Karpas-422 (cell line): ENCODE results near the gene CNIH2. TPM values are rescaled to one million over a fixed set of nuclear protein-coding genes. Genes with fewer than 3 reads are reported as not detected.

ENCODE experiments used
- DNase-seq: peaks from one replicate; pipeline ENCODE4 v3.0.0-alpha.2; 2015
- H2AFZ ChIP-seq: fragments of 200-600 bp; sonication (generic); 2 replicates; pipeline ENCODE4 v1.6.1; 2014; ENCODE audit warnings: antibody characterized with exemption, low read length, mixed read lengths
- H3K27ac ChIP-seq: fragments of 200-600 bp; sonication (generic); 2 replicates; pipeline ENCODE4 v1.5.1; 2014; ENCODE audit warnings: mild to moderate bottlenecking, low read length, moderate library complexity
- H3K27me3 ChIP-seq: fragments of 200-600 bp; sonication (generic); 2 replicates; pipeline ENCODE4 v1.6.1; 2014; ENCODE audit warnings: low read length, mixed read lengths
- H3K36me3 ChIP-seq: fragments of 200-600 bp; sonication (generic); 2 replicates; pipeline ENCODE4 v1.6.1; 2014; ENCODE audit warnings: low read length, mixed read lengths; ENCODE audit not compliant: insufficient read depth
- H3K4me1 ChIP-seq: fragments of 200-600 bp; sonication (generic); 2 replicates; pipeline ENCODE4 v1.6.1; 2014; ENCODE audit warnings: mild to moderate bottlenecking, low read length, mixed read lengths
- H3K4me2 ChIP-seq: fragments of 200-600 bp; sonication (generic); 2 replicates; pipeline ENCODE4 v1.6.1; 2014; ENCODE audit warnings: low read length, low read depth, mild to moderate bottlenecking; ENCODE audit not compliant: poor library complexity, severe bottlenecking
- H3K4me3 ChIP-seq: fragments of 200-600 bp; sonication (generic); 2 replicates; pipeline ENCODE4 v1.5.1; 2014; ENCODE audit warnings: mild to moderate bottlenecking, antibody characterized with exemption, low read length, mixed read lengths
- H3K79me2 ChIP-seq: fragments of 200-600 bp; sonication (generic); 2 replicates; pipeline ENCODE4 v1.6.1; 2014; ENCODE audit warnings: mild to moderate bottlenecking, low read length, mixed read lengths
- H3K9ac ChIP-seq: fragments of 200-600 bp; sonication (generic); 2 replicates; pipeline ENCODE4 v1.6.0; 2014; ENCODE audit warnings: low read length
- H3K9me2 ChIP-seq: fragments of 200-600 bp; sonication (generic), shearing (Covaris generic); replicated peaks from 2 replicates; pipeline ENCODE4 v1.6.0; 2014; ENCODE audit warnings: mild to moderate bottlenecking, low read length, moderate library complexity; ENCODE audit not compliant: insufficient read depth
- H3K9me3 ChIP-seq: fragments of 300-700, 200-600 bp; sonication (generic); 2 replicates; pipeline ENCODE4 v1.6.1; 2014; ENCODE audit warnings: low read length, mixed read lengths
- H4K20me1 ChIP-seq: fragments of 200-600 bp; sonication (generic); 2 replicates; pipeline ENCODE4 v1.6.1; 2014; ENCODE audit warnings: mild to moderate bottlenecking, antibody characterized with exemption, low read length, low read depth; ENCODE audit not compliant: insufficient read depth
- total RNA-seq: library from RNA; depleted of rRNA; stranded (reverse); fragments of >200 nt; shearing (Covaris generic); gene quantifications from 2 replicates; pipeline ENCODE4 v1.2.3, GENCODE V29; 2014; ENCODE audit warnings: low replicate concordance

The CNIH2 gene
- total RNA-seq, 1 experiment from 2014 or later, result 0.34 TPM

DNA sequence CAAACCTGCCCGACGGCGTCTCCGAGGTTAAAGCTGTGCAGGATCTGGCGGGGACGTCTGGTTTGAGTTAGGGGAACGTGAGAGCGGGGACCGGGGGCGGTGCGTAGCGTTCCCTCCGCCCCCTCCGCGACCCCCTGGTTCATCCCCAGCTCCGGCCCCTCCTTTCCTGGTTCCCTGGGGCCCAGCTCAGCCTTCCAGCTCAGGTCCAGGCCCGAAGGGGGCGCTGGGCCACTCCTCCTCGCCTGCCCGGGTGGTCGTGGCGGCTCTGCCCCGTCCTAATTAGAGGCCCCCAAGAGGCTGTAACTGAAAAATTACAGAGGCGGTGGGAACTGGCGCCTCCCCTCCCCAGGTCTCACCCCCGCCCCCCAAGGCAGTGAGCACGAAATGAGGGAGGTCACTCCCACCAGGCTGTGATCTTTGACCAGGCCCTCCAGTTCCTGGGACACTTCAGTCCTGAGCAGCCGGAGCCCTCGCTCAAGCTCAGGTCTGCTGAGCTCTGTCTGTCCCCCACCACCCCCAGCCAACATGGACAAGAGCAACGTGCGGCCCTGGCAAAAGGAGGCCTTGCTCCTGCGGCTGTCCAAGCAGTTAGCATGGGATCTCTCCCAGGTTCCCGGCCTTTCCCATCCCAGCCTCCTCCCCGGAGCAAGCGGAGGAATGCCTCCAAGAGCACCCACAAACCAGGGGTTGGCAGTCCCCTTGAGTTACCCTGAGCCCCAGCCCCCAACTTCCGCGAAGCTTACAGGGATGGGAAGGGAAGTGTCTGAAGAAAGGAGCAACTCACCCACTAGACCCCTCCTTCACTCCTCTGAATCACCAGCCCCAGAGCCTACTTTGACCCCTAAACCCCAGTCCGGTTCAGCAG lies 35.6 kb downstream of the CNIH2 start:
- Histone ChIP-seq H3K4me1 (peaks cover 43% of the 10 kb centered on the region), H4K20me1 (no peaks in the 10 kb centered on the region), H3K9ac (peak overlapping the region; percentile 52), H2AFZ (no peak overlapping the region), H3K79me2 (no peaks in the 10 kb centered on the region), H3K27me3 (no peaks in the 10 kb centered on the region), H3K4me2 (peak overlapping the region; percentile 65), H3K9me2 (no peaks in the 10 kb centered on the region), H3K9me3 (no peaks in the 10 kb centered on the region), H3K4me3 (peak overlapping the region; percentile 48; the same call in 1 of the 2 replicates), H3K36me3 (no peaks in the 10 kb centered on the region), H3K27ac (no peak overlapping the region)
- no peak for DNase-seq

DNA sequence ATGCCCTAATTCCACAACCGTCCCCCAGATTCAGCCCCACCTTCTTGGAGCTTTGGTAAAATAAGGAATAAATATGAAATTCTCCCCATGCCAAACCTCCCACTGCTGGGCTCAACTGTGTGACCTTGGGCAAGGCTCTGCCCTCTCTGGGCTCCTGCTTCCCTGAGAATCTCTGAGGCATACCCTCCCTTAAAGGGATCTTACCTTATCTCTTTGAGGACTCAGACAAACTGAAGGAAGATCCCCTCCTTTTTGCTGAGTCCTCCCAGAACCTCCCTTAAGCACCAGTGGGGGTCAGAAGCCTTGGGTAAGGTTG lies 36.2 kb downstream of the CNIH2 start:
- H3K4me2 ChIP-seq, result no peak overlapping the region
- no peak overlapping the region for H2AFZ ChIP-seq
- no peaks in the 10 kb centered on the region for H3K27me3 ChIP-seq
- H3K79me2 ChIP-seq, result no peaks in the 10 kb centered on the region
- peaks cover 48% of the 10 kb centered on the region for H3K4me1 ChIP-seq
- H4K20me1 ChIP-seq, result no peaks in the 10 kb centered on the region
- no peak overlapping the region for H3K27ac ChIP-seq
- no peak overlapping the region for H3K4me3 ChIP-seq
- no peaks in the 10 kb centered on the region for H3K9me3 ChIP-seq
- H3K9me2 ChIP-seq, result no peaks in the 10 kb centered on the region
- no peak for DNase-seq
- no peaks in the 10 kb centered on the region for H3K36me3 ChIP-seq
- no peak overlapping the region for H3K9ac ChIP-seq

GRCh38 chr11:66314561-66315497 lies 36.9 kb downstream of the CNIH2 start:
- Histone ChIP-seq H3K4me1 (peaks cover 50% of the 10 kb centered on the region), H3K27ac (no peak overlapping the region), H3K9me3 (no peaks in the 10 kb centered on the region), H3K4me3 (no peak overlapping the region), H3K27me3 (no peaks in the 10 kb centered on the region), H4K20me1 (no peaks in the 10 kb centered on the region), H3K79me2 (no peaks in the 10 kb centered on the region), H3K4me2 (no peak overlapping the region), H3K9ac (no peak overlapping the region), H3K9me2 (no peaks in the 10 kb centered on the region), H3K36me3 (no peaks in the 10 kb centered on the region), H2AFZ (no peak overlapping the region)
- no peak for DNase-seq

GRCh38 chr11:66315498-66315885 lies 37.5 kb downstream of the CNIH2 start:
- H3K36me3 ChIP-seq, result no peaks in the 10 kb centered on the region
- H3K9ac ChIP-seq, result no peak overlapping the region
- no peaks in the 10 kb centered on the region for H3K9me2 ChIP-seq
- H3K9me3 ChIP-seq, result no peaks in the 10 kb centered on the region
- peaks cover 50% of the 10 kb centered on the region for H3K4me1 ChIP-seq
- H3K27ac ChIP-seq, result no peak overlapping the region
- no peaks in the 10 kb centered on the region for H3K27me3 ChIP-seq
- no peak overlapping the region for H3K4me3 ChIP-seq
- DNase-seq, result no peak
- no peak overlapping the region for H2AFZ ChIP-seq
- no peaks in the 10 kb centered on the region for H4K20me1 ChIP-seq
- H3K79me2 ChIP-seq, result no peaks in the 10 kb centered on the region
- H3K4me2 ChIP-seq, result no peak overlapping the region

DNA sequence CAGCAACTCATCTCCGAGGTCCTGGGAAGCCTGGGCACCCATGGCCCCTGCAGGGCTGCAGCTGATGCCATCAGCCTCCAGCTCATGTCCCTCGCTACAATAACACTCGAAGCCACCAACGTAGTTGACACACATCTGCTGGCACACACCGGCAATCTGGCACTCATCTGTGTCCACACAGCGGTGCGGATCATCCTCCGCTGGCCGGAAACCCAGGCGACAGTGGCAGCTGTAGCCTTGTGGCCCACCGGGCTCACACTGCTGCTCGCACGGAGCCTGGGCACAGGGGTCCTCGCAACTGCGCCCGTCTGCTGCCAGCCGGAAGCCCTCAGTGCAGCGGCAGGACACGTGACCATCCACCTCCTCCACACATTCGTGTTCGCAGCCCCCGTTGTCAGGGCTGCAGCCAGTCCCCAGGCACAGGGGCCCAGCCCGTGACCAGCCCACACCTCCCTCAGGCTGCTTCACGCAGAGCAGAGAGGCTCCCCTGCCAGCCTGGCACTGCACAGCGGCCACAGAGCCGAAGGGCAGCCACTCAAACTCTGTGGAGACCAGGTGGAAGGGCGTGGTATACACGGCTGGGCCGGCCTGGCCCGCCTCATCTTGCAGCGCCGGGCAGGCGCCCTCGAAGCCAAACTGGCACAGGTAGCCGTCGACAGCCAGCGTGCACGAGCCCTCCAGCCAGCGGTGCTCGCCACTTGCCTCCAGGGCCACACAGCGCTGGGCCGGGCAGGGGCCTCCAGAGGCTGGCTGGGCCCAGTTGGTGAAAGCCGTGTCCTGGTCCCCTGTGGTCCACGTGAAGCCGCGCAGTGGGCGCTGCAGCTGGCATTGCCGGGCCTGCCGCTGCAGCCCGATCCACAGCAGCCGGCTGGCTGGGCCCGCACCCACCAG lies 38.2 kb downstream of the CNIH2 start:
- H3K36me3 ChIP-seq, result no peaks in the 10 kb centered on the region
- H3K27me3 ChIP-seq, result no peaks in the 10 kb centered on the region
- H3K9me3 ChIP-seq, result no peaks in the 10 kb centered on the region
- H3K9me2 ChIP-seq, result no peaks in the 10 kb centered on the region
- no peak overlapping the region for H3K27ac ChIP-seq
- no peaks in the 10 kb centered on the region for H3K79me2 ChIP-seq
- H3K4me1 ChIP-seq, result peaks cover 48% of the 10 kb centered on the region
- no peak for DNase-seq
- H3K4me2 ChIP-seq, result no peak overlapping the region
- no peak overlapping the region for H2AFZ ChIP-seq
- H4K20me1 ChIP-seq, result no peaks in the 10 kb centered on the region
- no peak overlapping the region for H3K9ac ChIP-seq
- H3K4me3 ChIP-seq, result no peak overlapping the region

DNA sequence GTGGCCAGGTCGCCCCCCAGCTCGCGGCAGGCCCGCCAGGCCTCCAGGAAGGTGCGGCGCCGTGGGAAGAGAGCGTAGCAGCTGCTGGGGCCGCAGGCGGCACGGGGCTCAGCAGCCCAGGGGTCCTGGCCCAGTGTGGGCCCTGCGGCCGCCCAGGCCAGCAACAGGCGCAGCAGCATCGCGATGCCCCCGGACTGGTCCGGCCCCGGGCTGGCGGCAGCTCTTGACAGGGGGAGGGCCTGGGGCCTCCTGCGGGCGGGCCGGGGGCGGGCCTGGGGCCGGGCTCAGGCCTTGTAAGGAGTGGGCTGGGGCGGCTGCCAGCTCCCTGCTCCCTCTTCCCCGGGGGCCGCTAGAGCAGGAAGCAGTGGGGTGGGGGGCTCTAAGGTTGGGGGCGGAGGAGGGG lies 38.9 kb downstream of the CNIH2 start, which contains the start of gene CD248:
TSS of gene CD248 (minus strand) at position 196 of the 403 bp plus-strand sequence. CDS start at position 179, 17 bp downstream.
- no peak for DNase-seq
- H4K20me1 ChIP-seq, result no peaks in the 10 kb centered on the region
- no peaks in the 10 kb centered on the region for H3K9me2 ChIP-seq
- H3K4me2 ChIP-seq, result peak within 1 kb of the TSS; percentile 70
- H3K9me3 ChIP-seq, result no peaks in the 10 kb centered on the region
- H3K79me2 ChIP-seq, result no peaks in the 10 kb centered on the region
- peak within 1 kb of the TSS; percentile 73 for H3K9ac ChIP-seq
- peaks cover 42% of the 10 kb centered on the region for H3K4me1 ChIP-seq
- H2AFZ ChIP-seq, result peak within 1 kb of the TSS; percentile 54; the same call in 1 of the 2 replicates
- peak within 1 kb of the TSS; percentile 54 for H3K4me3 ChIP-seq
- no peaks in the 10 kb centered on the region for H3K36me3 ChIP-seq
- H3K27me3 ChIP-seq, result no peaks in the 10 kb centered on the region
- H3K27ac ChIP-seq, result peak within 1 kb of the TSS; percentile 92

- H4K20me1 ChIP-seq, result no peaks in the 10 kb centered on the region
- H3K27me3 ChIP-seq, result no peaks in the 10 kb centered on the region
- H3K9me3 ChIP-seq, result no peaks in the 10 kb centered on the region
- DNase-seq, result peak; percentile 75
- peak overlapping the region; percentile 70 for H3K4me2 ChIP-seq
- H3K9ac ChIP-seq, result peak overlapping the region; percentile 73
- no peaks in the 10 kb centered on the region for H3K79me2 ChIP-seq
- H2AFZ ChIP-seq, result peak overlapping the region; percentile 54; the same call in 1 of the 2 replicates
- H3K9me2 ChIP-seq, result no peaks in the 10 kb centered on the region
- peaks cover 38% of the 10 kb centered on the region for H3K4me1 ChIP-seq
- H3K27ac ChIP-seq, result peak overlapping the region; percentile 92
- H3K36me3 ChIP-seq, result no peaks in the 10 kb centered on the region
- H3K4me3 ChIP-seq, result peak overlapping the region; percentile 54
Observed at GRCh38 chr11:66317322-66317722, 39.3 kb downstream of the CNIH2 start.
